ENCODE results near the gene OR2G3.

Gene OR2G3

DNA sequence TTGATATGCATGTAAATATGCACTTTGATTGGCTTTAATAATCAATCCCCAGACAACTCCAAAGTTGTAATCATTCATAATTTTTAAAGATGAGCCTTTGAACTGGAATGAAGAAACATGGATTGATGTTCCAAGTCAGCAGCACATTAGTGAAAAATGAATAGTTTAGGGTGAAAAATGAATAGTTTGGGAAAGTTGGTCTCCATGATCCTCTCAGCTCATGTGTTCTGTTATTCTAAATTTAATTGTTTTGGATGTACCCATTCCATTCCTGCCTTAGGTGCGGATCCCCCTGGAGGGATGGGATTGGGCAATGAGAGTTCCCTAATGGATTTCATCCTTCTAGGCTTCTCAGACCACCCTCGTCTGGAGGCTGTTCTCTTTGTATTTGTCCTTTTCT, at the start of gene OR2G3:
Gene OR2G3 (plus strand): TSS at position 301 of the 400 bp plus-strand sequence. CDS start 0 bp downstream, at position 301.
- no peak for DNase-seq

GRCh38 chr1:247557926-247558674, 47.3 kb upstream of the OR2G3 start:
- DNase-seq: no peak

DNA sequence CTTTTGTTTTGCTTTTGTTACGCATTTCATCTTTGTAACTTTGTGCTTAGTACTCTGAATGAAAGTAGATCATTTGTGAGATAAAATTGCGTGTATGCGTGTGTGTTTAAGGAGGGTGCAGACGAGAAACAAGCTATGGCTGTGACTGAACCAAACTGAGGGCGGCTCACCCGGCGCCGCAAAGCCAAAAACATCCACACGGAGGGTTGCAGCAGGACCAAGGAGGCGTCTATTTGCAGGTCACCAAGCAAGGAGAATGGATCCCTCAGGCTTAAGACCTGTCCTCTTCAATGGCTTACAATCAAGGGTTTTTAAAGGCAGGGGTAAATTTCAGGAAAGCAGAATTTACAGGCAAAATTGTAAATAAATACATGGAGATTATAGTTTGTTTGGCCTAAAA, 43.7 kb upstream of the OR2G3 start:
- no peak for DNase-seq

DNA sequence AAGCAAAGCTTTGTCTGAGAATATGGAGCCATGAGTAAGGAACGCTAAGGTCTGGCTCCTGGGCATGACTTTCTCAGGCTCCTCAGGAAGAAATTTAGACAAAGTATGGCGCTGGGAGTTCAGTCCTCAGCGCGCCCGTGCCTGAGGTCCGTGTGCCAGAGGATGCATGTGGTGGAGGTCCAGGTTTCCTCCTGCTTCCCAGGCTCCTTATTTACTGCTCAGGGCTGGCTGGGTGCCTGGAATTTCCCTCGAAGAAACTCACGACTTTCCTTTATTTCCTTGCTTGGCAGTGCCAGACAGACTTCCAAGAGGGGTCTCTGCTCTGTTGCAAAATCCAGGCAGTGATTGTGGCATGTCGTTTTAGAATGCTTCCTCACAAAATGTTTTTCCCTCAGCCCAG, 43.2 kb upstream of the OR2G3 start:
- no peak for DNase-seq

DNA sequence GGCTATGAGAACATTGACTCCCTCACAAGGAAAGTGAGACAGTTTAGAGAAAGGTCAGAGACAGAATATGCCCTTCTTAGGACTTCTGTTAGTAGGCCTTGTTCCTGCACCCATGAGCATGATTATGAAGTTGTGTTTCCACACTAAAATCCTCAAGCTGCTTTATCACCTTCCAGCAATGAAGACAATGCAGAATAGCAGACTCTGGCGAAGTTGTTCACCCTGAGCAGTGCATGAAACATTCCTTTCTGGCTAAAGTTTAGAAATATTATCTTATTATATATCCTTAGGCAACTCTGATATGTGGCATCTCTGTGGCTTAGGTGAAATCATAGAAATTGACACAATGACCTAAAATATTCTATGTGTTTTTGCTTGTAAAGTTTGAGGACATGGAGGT, 31.1 kb upstream of the OR2G3 start:
- DNase-seq: no peak

GRCh38 chr1:247574664-247575063, 30.7 kb upstream of the OR2G3 start:
- no peak for DNase-seq

- DNase-seq: no peak
These were observed 28.9 kb upstream of the OR2G3 start for GRCh38 chr1:247576514-247576913.

DNA sequence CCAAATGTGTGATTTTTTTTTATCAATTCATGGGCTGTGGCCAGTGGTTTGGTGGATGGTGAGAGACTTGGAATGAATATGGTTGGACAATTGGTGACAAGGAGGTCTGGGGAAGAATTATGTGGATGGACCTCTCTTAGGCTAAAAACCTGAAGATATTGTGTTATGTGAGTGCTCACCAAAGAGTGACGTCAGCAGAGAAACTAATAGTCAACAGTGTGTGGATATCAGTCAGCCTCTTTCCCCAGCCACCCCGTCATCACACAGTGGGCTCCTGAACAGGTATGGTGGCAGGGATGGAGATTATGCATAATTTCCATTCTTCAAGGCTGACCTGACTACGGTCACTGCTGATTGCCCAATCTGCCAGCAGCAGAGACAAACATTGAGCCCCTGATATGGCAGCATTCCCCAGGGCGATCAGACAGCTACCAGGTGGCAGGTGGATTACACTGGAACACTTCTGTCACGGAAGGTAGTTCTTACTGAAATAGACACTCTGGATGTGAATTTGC, 26.4 kb upstream of the OR2G3 start:
- DNase-seq: no peak

GRCh38 chr1:247588060-247588459, 17.3 kb upstream of the OR2G3 start, which contains the start of gene OR2G2:
TSS of gene OR2G2 (plus strand) at chr1:247588360. CDS start at chr1:247588360, 0 bp downstream.
- no peak for DNase-seq

DNA sequence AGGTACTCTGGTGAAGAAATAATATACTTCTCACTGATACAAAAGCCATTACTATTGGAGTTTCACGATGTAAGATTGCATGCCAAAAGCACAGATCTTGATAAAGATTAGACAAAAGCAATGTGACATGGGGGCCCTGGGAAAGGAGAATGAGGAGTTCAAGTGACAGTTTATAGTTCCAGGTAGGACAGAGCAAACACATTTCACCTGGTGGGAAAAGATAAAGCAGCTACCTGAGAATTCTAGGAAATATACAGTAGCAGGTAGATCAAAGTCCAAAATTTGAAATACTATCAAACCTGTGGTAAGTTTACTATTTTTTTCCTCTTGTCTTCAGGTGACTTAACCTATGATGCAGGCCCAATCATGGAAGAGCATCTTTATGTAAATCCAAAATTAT, 8.0 kb downstream of the OR2G3 start:
- no peak for DNase-seq

DNA sequence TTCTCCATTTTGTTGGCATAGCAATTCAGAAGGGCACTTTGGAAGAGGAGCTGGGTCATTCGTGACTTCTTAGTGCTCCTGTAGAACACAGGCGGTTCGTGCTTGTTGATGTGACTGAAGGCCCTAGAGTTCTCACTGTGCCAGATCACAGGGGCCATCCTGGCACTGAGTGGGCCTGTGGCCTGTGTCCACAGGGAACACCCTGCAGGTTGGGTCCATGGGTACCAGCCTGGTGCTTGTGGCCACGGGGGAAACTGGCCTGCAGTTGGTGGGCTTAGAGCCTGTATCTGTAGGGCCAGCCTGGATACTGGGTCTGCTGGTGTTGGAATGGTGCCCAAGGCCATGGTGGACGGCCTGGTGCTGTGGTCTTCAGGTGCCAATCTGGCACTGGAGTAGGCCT, 9.2 kb downstream of the OR2G3 start:
- no peak for DNase-seq

DNA sequence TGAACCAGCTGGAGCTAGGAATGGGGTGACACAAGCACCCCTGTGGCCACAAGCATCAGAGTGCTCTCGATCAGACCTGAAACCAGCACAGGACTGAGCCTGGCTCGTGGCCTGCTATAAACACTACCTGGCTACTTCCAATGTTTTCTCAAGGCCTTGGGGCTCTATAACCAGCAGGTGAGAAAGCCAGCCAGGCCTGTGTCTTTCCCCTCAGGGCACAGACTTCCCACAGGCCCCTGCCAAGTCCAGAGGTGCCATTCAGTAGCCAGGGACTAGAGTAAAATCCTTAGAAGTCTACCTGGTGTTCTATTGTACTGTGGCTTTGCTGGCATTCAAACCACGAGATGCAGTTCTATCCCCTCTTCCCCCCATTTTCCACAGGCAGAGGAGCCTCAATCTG, 22.6 kb downstream of the OR2G3 start:
- DNase-seq: no peak

DNA sequence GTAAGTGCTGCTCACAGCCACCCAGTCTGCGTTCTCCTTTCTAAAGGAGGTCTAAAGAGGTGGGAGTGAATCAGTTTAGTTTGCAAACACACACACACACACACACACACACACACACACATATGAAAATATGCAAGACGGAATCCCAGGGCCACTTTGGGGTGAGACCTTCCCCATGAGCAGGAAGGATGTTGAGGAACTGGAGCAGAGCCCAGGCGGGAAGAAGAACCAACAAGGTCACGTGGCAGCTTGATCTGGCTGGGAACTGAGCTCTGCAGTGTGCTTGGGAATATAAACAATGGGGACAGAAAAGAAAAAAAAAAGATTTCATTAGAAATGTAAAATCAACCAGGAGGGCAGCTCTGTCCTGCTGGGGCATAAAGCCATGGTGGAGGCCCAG, 32.6 kb downstream of the OR2G3 start:
- no peak for DNase-seq

DNA sequence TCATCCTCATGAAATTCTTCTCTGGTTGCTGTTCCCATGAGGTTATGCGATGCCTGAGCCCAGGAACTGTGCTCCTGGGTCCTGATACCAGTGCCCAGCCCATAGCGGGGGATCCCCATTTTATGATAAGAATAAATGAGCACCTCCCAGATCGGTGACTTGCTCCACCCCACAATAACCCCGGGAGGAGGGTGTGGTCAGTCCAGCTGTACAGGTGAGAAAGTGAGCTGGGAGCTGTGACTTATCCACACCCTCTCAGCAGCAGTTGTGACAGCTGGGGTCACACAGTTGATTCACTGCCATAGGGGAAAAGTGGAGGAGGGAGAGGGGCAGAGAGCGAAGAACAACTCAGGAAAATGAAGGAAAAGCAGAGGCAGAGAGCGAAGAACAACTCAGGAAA, 33.4 kb downstream of the OR2G3 start:
- no peak for DNase-seq

GRCh38 chr1:247639381-247639981, 34.1 kb downstream of the OR2G3 start:
- DNase-seq: no peak

DNA sequence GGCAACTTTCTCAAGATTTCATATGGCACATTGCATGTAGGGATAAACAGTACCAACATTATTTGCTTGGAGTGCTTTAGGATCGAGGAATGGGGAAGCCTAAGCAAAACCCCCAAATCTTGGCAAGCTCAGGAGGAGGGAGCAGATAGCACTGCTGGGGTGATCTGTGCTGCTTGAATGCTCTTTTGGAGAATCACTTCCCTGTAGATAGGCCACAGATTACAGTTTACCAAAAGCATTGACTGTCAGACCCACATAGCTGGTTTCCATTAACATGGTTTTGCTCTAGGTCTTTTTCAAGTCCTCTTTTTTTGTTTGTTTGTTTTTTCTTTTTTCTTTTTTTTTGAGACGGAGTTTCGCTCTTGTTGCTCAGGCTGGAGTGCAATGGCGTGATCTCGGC, 37.4 kb downstream of the OR2G3 start:
- DNase-seq: no peak

GRCh38 chr1:247646867-247647266, 41.5 kb downstream of the OR2G3 start:
- DNase-seq: no peak

- no peak for DNase-seq
These were observed 42.5 kb downstream of the OR2G3 start for GRCh38 chr1:247647864-247648263.

DNA sequence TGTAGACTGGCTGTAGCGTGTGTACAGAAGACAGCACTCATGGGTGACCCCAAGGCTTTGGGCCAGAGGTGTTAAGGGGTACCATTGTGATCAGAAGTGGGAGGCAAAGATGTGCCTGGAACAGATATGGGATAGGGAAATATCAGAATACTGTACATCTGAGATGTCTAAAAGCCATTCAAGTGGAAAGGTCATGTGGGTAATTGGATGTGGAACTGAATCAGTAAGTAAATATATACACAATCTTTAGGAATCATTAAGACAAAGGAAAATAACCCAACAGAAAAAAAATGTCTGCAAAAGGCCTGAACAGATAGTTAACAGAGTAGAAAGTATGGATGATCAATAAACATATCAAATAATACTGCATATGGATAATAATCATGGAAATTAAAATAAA, 47.7 kb downstream of the OR2G3 start:
- DNase-seq: no peak
